Measurements from ENCODE around the gene MICAL1.

The MICAL1 gene

GRCh38 chr6:109451376-109451775 lies 4.2 kb downstream of the MICAL1 start:
- no peak for TF ChIP-seq CTCF (IDR thresholded peaks at IDR 0.05; ENCODE audit: poor library complexity, severe bottlenecking)
- Histone ChIP-seq H3K9me3 (ENCODE audit: severe bottlenecking) (no peaks in the 10 kb centered on the region), H3K36me3 (ENCODE audit: low read depth) (peaks cover 9% of the 10 kb centered on the region; the same call in 1 of the 2 replicates), H3K27me3 (ENCODE audit: insufficient read depth, poor library complexity, severe bottlenecking) (no peaks in the 10 kb centered on the region), H3K4me3 (ENCODE audit: severe bottlenecking) (no peak overlapping the region), H3K27ac (ENCODE audit: poor library complexity, severe bottlenecking) (no peak overlapping the region), H3K4me1 (ENCODE audit: insufficient read depth, poor library complexity, severe bottlenecking) (no peaks in the 10 kb centered on the region)
- no peak for ATAC-seq (ENCODE audit: low read depth)
- DNase-seq (ENCODE audit: low spot score), result no peak

- ATAC-seq (ENCODE audit: low read depth) (no peak), DNase-seq (ENCODE audit: low spot score) (no peak)
- H3K36me3 ChIP-seq (ENCODE audit: low read depth), result peaks cover 9% of the 10 kb centered on the region; the same call in 1 of the 2 replicates
- H3K27ac ChIP-seq (ENCODE audit: poor library complexity, severe bottlenecking), result no peak overlapping the region
- H3K4me3 ChIP-seq (ENCODE audit: severe bottlenecking), result no peak overlapping the region
- TF ChIP-seq CTCF (IDR thresholded peaks at IDR 0.05; ENCODE audit: poor library complexity, severe bottlenecking), result no peak
- no peaks in the 10 kb centered on the region for H3K27me3 ChIP-seq (ENCODE audit: insufficient read depth, poor library complexity, severe bottlenecking)
- H3K4me1 ChIP-seq (ENCODE audit: insufficient read depth, poor library complexity, severe bottlenecking), result no peaks in the 10 kb centered on the region
- H3K9me3 ChIP-seq (ENCODE audit: severe bottlenecking), result no peaks in the 10 kb centered on the region
Observed at GRCh38 chr6:109450801-109451200, 4.8 kb downstream of the MICAL1 start.

GRCh38 chr6:109449795-109450673 lies 5.5 kb downstream of the MICAL1 start:
- no peaks in the 10 kb centered on the region for H3K9me3 ChIP-seq (ENCODE audit: severe bottlenecking)
- DNase-seq (ENCODE audit: low spot score), result no peak
- no peak overlapping the region for H3K27ac ChIP-seq (ENCODE audit: poor library complexity, severe bottlenecking)
- no peaks in the 10 kb centered on the region for H3K4me1 ChIP-seq (ENCODE audit: insufficient read depth, poor library complexity, severe bottlenecking)
- no peak for TF ChIP-seq CTCF (IDR thresholded peaks at IDR 0.05; ENCODE audit: poor library complexity, severe bottlenecking)
- peaks cover 9% of the 10 kb centered on the region; the same call in 1 of the 2 replicates for H3K36me3 ChIP-seq (ENCODE audit: low read depth)
- H3K27me3 ChIP-seq (ENCODE audit: insufficient read depth, poor library complexity, severe bottlenecking), result no peaks in the 10 kb centered on the region
- no peak for ATAC-seq (ENCODE audit: low read depth)
- H3K4me3 ChIP-seq (ENCODE audit: severe bottlenecking), result no peak overlapping the region

- peaks cover 13% of the 10 kb centered on the region; the same call in 1 of the 2 replicates for H3K36me3 ChIP-seq (ENCODE audit: low read depth)
Observed at GRCh38 chr6:109449064-109449794, 6.3 kb downstream of the MICAL1 start.

More at GRCh38 chr6:109449064-109449794, 6.3 kb downstream of the MICAL1 start:
- Histone ChIP-seq H3K27ac (ENCODE audit: poor library complexity, severe bottlenecking) (no peak overlapping the region), H3K27me3 (ENCODE audit: insufficient read depth, poor library complexity, severe bottlenecking) (no peaks in the 10 kb centered on the region), H3K4me3 (ENCODE audit: severe bottlenecking) (no peak overlapping the region), H3K9me3 (ENCODE audit: severe bottlenecking) (no peaks in the 10 kb centered on the region), H3K4me1 (ENCODE audit: insufficient read depth, poor library complexity, severe bottlenecking) (no peaks in the 10 kb centered on the region)
- ATAC-seq (ENCODE audit: low read depth) (no peak), DNase-seq (ENCODE audit: low spot score) (no peak)
- no peak for TF ChIP-seq CTCF (IDR thresholded peaks at IDR 0.05; ENCODE audit: poor library complexity, severe bottlenecking)
